Measurements from ENCODE around the gene DEGS2. TPM values are rescaled to one million over a fixed set of nuclear protein-coding genes. Genes with fewer than 3 reads are reported as not detected.

DEGS2 gene
- total RNA-seq, 1 donor from 2014 or later, result 7.4 TPM

Small RNA genes within 50 kb of the gene (small RNA-seq; reads per million reads assigned to genes)
- gene MIR151B (ENCODE audit: low replicate concordance) (2.4 reads per million, percentile 87 among the genes with 10 or more reads in this experiment), gene MIR342 (ENCODE audit: low replicate concordance) (61.7 reads per million, percentile 96 among the genes with 10 or more reads in this experiment)

Other genes with a start within 250 kb of the DEGS2 start
- gene EVL, start 94.2 kb downstream of the DEGS2 start, total RNA-seq, result 46.1 TPM
- gene YY1, start 79.5 kb upstream of the DEGS2 start, total RNA-seq, result 38.8 TPM
- 24.2 TPM for gene SLC25A29, start 146.8 kb upstream of the DEGS2 start, total RNA-seq
- gene SLC25A47, start 163.7 kb upstream of the DEGS2 start, total RNA-seq, result not detected
- gene WDR25, start 216.8 kb upstream of the DEGS2 start, total RNA-seq, result 9.1 TPM